Measurements from ENCODE around the gene ADIPOR2. TPM values are rescaled to one million over a fixed set of nuclear protein-coding genes. Genes with fewer than 3 reads are reported as not detected.
"Not testable (repeated sequence)": the region's sequence is repeated elsewhere in the genome, so short reads cannot be mapped to it uniquely, and the experiment has no call there.

Gene ADIPOR2
- total RNA-seq, 1 experiment from 2014 or later = 34.7 TPM

- Histone ChIP-seq H3K27ac (ENCODE audit: low read length) (peak overlapping the region; percentile 34; the same call in 1 of the 2 replicates), H2AFZ (ENCODE audit: low read length) (no peak overlapping the region), H3K9me3 (ENCODE audit: low read length) (peaks cover 3% of the 10 kb centered on the region), H3K9ac (ENCODE audit: low read length) (no peak overlapping the region), H3K36me3 (ENCODE audit: insufficient read depth, low read length) (peaks cover 26% of the 10 kb centered on the region), H3K79me2 (ENCODE audit: low read length) (peaks cover 100% of the 10 kb centered on the region), H3K27me3 (ENCODE audit: low read length) (no peaks in the 10 kb centered on the region), H3K4me3 (ENCODE audit: low read length) (no peak overlapping the region), H4K20me1 (ENCODE audit: insufficient read depth, low read depth, low read length) (no peaks in the 10 kb centered on the region), H3K4me1 (ENCODE audit: low read length) (peaks cover 11% of the 10 kb centered on the region), H3K4me2 (ENCODE audit: low read depth, low read length, poor library complexity, severe bottlenecking) (no peak overlapping the region), H3K9me2 (replicated peaks; ENCODE audit: insufficient read depth, low read length) (no peaks in the 10 kb centered on the region)
- DNase-seq = no peak
These were observed 13.2 kb downstream of the ADIPOR2 start for GRCh38 chr12:1703771-1704722.

GRCh38 chr12:1705774-1706631 lies 15.1 kb downstream of the ADIPOR2 start:
- Histone ChIP-seq H3K9ac (ENCODE audit: low read length) (no peak overlapping the region), H3K4me2 (ENCODE audit: low read depth, low read length, poor library complexity, severe bottlenecking) (no peak overlapping the region), H3K27ac (ENCODE audit: low read length) (no peak overlapping the region), H3K9me3 (ENCODE audit: low read length) (peaks cover 3% of the 10 kb centered on the region), H3K4me3 (ENCODE audit: low read length) (no peak overlapping the region), H2AFZ (ENCODE audit: low read length) (no peak overlapping the region), H3K79me2 (ENCODE audit: low read length) (peaks cover 99% of the 10 kb centered on the region), H3K9me2 (replicated peaks; ENCODE audit: insufficient read depth, low read length) (no peaks in the 10 kb centered on the region), H3K27me3 (ENCODE audit: low read length) (no peaks in the 10 kb centered on the region), H3K4me1 (ENCODE audit: low read length) (peaks cover 11% of the 10 kb centered on the region), H4K20me1 (ENCODE audit: insufficient read depth, low read depth, low read length) (no peaks in the 10 kb centered on the region), H3K36me3 (ENCODE audit: insufficient read depth, low read length) (peaks cover 26% of the 10 kb centered on the region)
- no peak for DNase-seq

GRCh38 chr12:1706632-1706980 lies 15.7 kb downstream of the ADIPOR2 start:
- no peaks in the 10 kb centered on the region for H3K27me3 ChIP-seq (ENCODE audit: low read length)
- no peaks in the 10 kb centered on the region for H4K20me1 ChIP-seq (ENCODE audit: insufficient read depth, low read depth, low read length)
- peaks cover 99% of the 10 kb centered on the region for H3K79me2 ChIP-seq (ENCODE audit: low read length)
- H3K4me3 ChIP-seq (ENCODE audit: low read length) = no peak overlapping the region
- no peak overlapping the region for H3K27ac ChIP-seq (ENCODE audit: low read length)
- H2AFZ ChIP-seq (ENCODE audit: low read length) = no peak overlapping the region
- H3K9me2 ChIP-seq (replicated peaks; ENCODE audit: insufficient read depth, low read length) = no peaks in the 10 kb centered on the region
- no peak for DNase-seq
- peaks cover 26% of the 10 kb centered on the region for H3K36me3 ChIP-seq (ENCODE audit: insufficient read depth, low read length)
- H3K9ac ChIP-seq (ENCODE audit: low read length) = no peak overlapping the region
- no peak overlapping the region for H3K4me2 ChIP-seq (ENCODE audit: low read depth, low read length, poor library complexity, severe bottlenecking)
- H3K9me3 ChIP-seq (ENCODE audit: low read length) = peaks cover 3% of the 10 kb centered on the region
- peaks cover 11% of the 10 kb centered on the region for H3K4me1 ChIP-seq (ENCODE audit: low read length)

GRCh38 chr12:1707051-1707450 lies 16.2 kb downstream of the ADIPOR2 start:
- Histone ChIP-seq H2AFZ (ENCODE audit: low read length) (no peak overlapping the region), H3K4me2 (ENCODE audit: low read depth, low read length, poor library complexity, severe bottlenecking) (no peak overlapping the region), H3K79me2 (ENCODE audit: low read length) (peaks cover 99% of the 10 kb centered on the region), H4K20me1 (ENCODE audit: insufficient read depth, low read depth, low read length) (no peaks in the 10 kb centered on the region), H3K9me3 (ENCODE audit: low read length) (peaks cover 3% of the 10 kb centered on the region), H3K9ac (ENCODE audit: low read length) (no peak overlapping the region), H3K9me2 (replicated peaks; ENCODE audit: insufficient read depth, low read length) (no peaks in the 10 kb centered on the region), H3K36me3 (ENCODE audit: insufficient read depth, low read length) (peaks cover 26% of the 10 kb centered on the region), H3K4me1 (ENCODE audit: low read length) (peaks cover 11% of the 10 kb centered on the region), H3K27me3 (ENCODE audit: low read length) (no peaks in the 10 kb centered on the region), H3K27ac (ENCODE audit: low read length) (no peak overlapping the region), H3K4me3 (ENCODE audit: low read length) (no peak overlapping the region)
- no peak for DNase-seq

- H3K4me2 ChIP-seq (ENCODE audit: low read depth, low read length, poor library complexity, severe bottlenecking); H3K27ac ChIP-seq (ENCODE audit: low read length); H3K9me2 ChIP-seq (replicated peaks; ENCODE audit: insufficient read depth, low read length); H3K9me3 ChIP-seq (ENCODE audit: low read length); H3K4me1 ChIP-seq (ENCODE audit: low read length); DNase-seq; H3K27me3 ChIP-seq (ENCODE audit: low read length); H4K20me1 ChIP-seq (ENCODE audit: insufficient read depth, low read depth, low read length); H3K4me3 ChIP-seq (ENCODE audit: low read length); H2AFZ ChIP-seq (ENCODE audit: low read length); H3K9ac ChIP-seq (ENCODE audit: low read length): not testable (repeated sequence)
- peaks cover 99% of the 10 kb centered on the region for H3K79me2 ChIP-seq (ENCODE audit: low read length)
- peaks cover 19% of the 10 kb centered on the region for H3K36me3 ChIP-seq (ENCODE audit: insufficient read depth, low read length)
These were observed 19.1 kb downstream of the ADIPOR2 start for GRCh38 chr12:1709968-1710367.

- H3K4me2 ChIP-seq (ENCODE audit: low read depth, low read length, poor library complexity, severe bottlenecking); H4K20me1 ChIP-seq (ENCODE audit: insufficient read depth, low read depth, low read length): not testable (repeated sequence)
These were observed 20.0 kb downstream of the ADIPOR2 start for GRCh38 chr12:1710870-1711269.

GRCh38 chr12:1711536-1712211 lies 20.8 kb downstream of the ADIPOR2 start:
- Histone ChIP-seq H3K4me1 (ENCODE audit: low read length) (peaks cover 11% of the 10 kb centered on the region), H3K36me3 (ENCODE audit: insufficient read depth, low read length) (peaks cover 15% of the 10 kb centered on the region), H3K79me2 (ENCODE audit: low read length) (peaks cover 99% of the 10 kb centered on the region)
- not testable (repeated sequence) for H3K4me2 ChIP-seq (ENCODE audit: low read depth, low read length, poor library complexity, severe bottlenecking); DNase-seq; H3K27me3 ChIP-seq (ENCODE audit: low read length); H3K9ac ChIP-seq (ENCODE audit: low read length); H2AFZ ChIP-seq (ENCODE audit: low read length); H4K20me1 ChIP-seq (ENCODE audit: insufficient read depth, low read depth, low read length); H3K9me3 ChIP-seq (ENCODE audit: low read length); H3K4me3 ChIP-seq (ENCODE audit: low read length); H3K27ac ChIP-seq (ENCODE audit: low read length); H3K9me2 ChIP-seq (replicated peaks; ENCODE audit: insufficient read depth, low read length)

More at GRCh38 chr12:1710870-1711269, 20.0 kb downstream of the ADIPOR2 start:
- Histone ChIP-seq H3K79me2 (ENCODE audit: low read length) (peaks cover 99% of the 10 kb centered on the region), H3K36me3 (ENCODE audit: insufficient read depth, low read length) (peaks cover 15% of the 10 kb centered on the region)
- not testable (repeated sequence) for H3K27me3 ChIP-seq (ENCODE audit: low read length); H3K4me3 ChIP-seq (ENCODE audit: low read length); H3K9me3 ChIP-seq (ENCODE audit: low read length); H3K27ac ChIP-seq (ENCODE audit: low read length); H2AFZ ChIP-seq (ENCODE audit: low read length); DNase-seq; H3K9ac ChIP-seq (ENCODE audit: low read length); H3K9me2 ChIP-seq (replicated peaks; ENCODE audit: insufficient read depth, low read length); H3K4me1 ChIP-seq (ENCODE audit: low read length)

GRCh38 chr12:1712305-1712704 lies 21.4 kb downstream of the ADIPOR2 start:
- H2AFZ ChIP-seq (ENCODE audit: low read length); H3K4me3 ChIP-seq (ENCODE audit: low read length); H3K27me3 ChIP-seq (ENCODE audit: low read length); H3K4me2 ChIP-seq (ENCODE audit: low read depth, low read length, poor library complexity, severe bottlenecking); H4K20me1 ChIP-seq (ENCODE audit: insufficient read depth, low read depth, low read length); H3K9me2 ChIP-seq (replicated peaks; ENCODE audit: insufficient read depth, low read length); DNase-seq; H3K4me1 ChIP-seq (ENCODE audit: low read length); H3K9me3 ChIP-seq (ENCODE audit: low read length); H3K9ac ChIP-seq (ENCODE audit: low read length); H3K27ac ChIP-seq (ENCODE audit: low read length): not testable (repeated sequence)
- peaks cover 99% of the 10 kb centered on the region for H3K79me2 ChIP-seq (ENCODE audit: low read length)
- peaks cover 15% of the 10 kb centered on the region for H3K36me3 ChIP-seq (ENCODE audit: insufficient read depth, low read length)

Measured in Karpas-422 (cell line).